OCI-LY7 (cell line): Measurements from ENCODE around the gene SCYL3.

ENCODE experiments used
- EZH2phosphoT487 ChIP-seq: fragments of 200-600 bp; sonication (generic); IDR thresholded peaks from 2 replicates; pipeline ENCODE4 v1.6.1; 2018; ENCODE audit warnings: low read depth, borderline replicate concordance, mild to moderate bottlenecking, mixed run types, antibody characterized with exemption, low read length, moderate library complexity, mixed read lengths
- TF ChIP-seq, protein P1 (sequence below): fragments of 200-600 bp; sonication (generic); conservative IDR thresholded peaks from 2 replicates; pipeline ENCODE4 v1.5.1; 2014; ENCODE audit warnings: mild to moderate bottlenecking, antibody characterized with exemption, low read length, moderate library complexity, mixed read lengths

DNA sequence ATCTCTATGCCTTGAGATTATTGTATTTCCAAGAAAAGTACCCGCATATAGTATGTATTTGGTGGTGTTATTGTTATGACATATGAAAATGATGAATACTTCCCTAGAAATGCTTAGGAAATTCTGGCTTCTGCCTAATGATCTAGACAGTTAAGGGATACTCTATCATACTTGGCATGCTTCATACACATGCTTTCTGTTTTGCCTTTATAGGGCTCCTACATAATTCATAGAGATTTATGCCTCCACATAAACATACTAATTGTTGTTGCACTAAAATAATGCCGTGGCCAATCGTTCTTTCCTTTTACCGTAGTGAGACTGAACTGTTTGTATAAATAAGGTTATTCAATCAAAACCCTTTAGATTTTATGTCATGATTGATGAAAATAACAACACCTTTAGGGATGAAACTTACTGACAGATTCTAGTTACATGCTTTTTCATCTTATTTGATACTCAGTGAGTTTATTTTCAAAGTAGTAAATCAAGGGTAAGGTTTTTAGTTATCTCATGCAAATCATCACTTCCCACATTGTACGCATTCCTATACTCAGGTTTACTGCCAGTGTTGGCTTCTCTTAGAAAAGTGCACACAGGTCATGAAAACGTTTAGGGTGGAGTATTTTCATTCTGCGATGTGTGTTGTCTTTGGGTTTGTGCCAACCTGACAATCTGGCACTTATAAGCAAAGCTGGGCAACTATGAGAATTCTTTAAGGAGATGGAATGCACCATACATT is 40.5 kb upstream of the SCYL3 start:
- TF ChIP-seq, protein P1, sequence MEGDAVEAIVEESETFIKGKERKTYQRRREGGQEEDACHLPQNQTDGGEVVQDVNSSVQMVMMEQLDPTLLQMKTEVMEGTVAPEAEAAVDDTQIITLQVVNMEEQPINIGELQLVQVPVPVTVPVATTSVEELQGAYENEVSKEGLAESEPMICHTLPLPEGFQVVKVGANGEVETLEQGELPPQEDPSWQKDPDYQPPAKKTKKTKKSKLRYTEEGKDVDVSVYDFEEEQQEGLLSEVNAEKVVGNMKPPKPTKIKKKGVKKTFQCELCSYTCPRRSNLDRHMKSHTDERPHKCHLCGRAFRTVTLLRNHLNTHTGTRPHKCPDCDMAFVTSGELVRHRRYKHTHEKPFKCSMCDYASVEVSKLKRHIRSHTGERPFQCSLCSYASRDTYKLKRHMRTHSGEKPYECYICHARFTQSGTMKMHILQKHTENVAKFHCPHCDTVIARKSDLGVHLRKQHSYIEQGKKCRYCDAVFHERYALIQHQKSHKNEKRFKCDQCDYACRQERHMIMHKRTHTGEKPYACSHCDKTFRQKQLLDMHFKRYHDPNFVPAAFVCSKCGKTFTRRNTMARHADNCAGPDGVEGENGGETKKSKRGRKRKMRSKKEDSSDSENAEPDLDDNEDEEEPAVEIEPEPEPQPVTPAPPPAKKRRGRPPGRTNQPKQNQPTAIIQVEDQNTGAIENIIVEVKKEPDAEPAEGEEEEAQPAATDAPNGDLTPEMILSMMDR = no peak
- TF ChIP-seq EZH2phosphoT487 = no peak
